Stimulated activated naive CD8-positive, alpha-beta T cell treated with anti-CD3 and anti-CD28 coated beads, Interleukin-15, amount 100 ng/mL, for 72 hours (primary cell): ENCODE data around the gene HOOK1.

ENCODE experiments used
- ATAC-seq: fragments of 150-1000 bp; cut with Tn5 transposase; 2 replicates; pipeline ENCODE4 v1.10.0; 2021; ENCODE audit warnings: mild to moderate bottlenecking, moderate library complexity
- DNase-seq, 2 donors: peaks; one replicate each; pipeline ENCODE4 v3.0.0; 2021 to 2022
- H3K27ac Mint-ChIP-seq, 2 donors: one replicate each; pipeline ENCODE4 v1.8.0; 2022; ENCODE audit warnings: mild to moderate bottlenecking in 2 of 2, mixed read lengths in 2 of 2, moderate library complexity in 2 of 2
- H3K27me3 Mint-ChIP-seq: one replicate; pipeline ENCODE4 v1.8.0; 2022; ENCODE audit warnings: mixed read lengths
- H3K4me1 Mint-ChIP-seq: one replicate; pipeline ENCODE4 v1.8.0; 2022; ENCODE audit warnings: mild to moderate bottlenecking, mixed read lengths
- H3K4me3 Mint-ChIP-seq, 2 donors: one replicate each; pipeline ENCODE4 v1.8.0; 2022; ENCODE audit warnings: mild to moderate bottlenecking in 2 of 2, mixed read lengths in 2 of 2, moderate library complexity in 1 of 2
- H3K9me3 Mint-ChIP-seq, 2 donors: one replicate each; pipeline ENCODE4 v1.8.0; 2022; ENCODE audit warnings: mixed read lengths in 2 of 2

HOOK1 gene

DNA sequence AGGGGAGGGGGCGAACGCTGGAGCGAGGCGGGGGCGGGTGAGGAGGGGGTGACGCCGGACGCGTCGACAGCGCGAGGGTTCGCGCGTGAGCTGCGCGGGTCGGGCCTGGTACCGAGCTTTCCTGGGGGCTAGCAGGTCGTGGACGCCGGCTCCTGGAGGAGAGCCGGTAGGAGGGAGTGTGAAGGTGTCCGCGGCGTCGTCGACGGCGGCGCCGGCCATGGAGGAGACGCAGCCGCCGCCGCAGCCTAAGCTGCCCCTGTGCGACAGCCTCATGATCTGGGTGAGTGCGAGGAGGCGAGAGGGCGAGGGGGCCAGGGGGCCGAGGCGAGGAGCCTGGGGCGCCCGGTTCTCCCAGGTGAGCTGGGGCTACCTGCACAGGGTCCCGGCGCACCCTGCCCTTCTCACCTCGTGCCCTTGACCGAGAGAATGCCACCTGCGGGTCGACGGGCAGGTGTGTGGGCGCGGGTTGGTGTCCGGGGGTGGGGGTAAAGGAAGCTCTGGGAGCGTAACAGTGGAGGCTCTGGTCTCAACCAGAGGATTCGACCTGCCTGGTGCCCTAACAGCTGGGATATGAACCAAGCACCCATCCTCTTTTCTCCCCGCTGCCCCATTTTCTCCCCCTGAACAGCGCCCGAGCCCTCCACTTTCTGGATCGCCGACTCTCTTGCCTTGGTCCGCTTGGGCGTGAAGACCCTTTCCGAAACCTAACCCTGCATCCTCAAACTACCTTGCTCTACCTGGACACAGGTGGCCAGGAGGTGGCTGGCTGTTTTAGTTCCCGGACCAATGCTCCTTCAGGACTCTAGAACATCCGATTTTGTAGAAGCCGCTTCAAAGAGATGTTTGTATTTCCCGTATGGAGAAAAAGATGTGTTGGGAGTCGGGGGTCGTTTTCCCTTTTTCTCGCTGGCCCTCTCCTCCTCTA, at the start of gene HOOK1:
TSS of gene HOOK1 (plus strand) at position 49 of the 925 bp plus-strand sequence. CDS start at position 218, 169 bp downstream.
- H3K27me3 Mint-ChIP-seq: peaks cover 14% of the 10 kb centered on the region
- ATAC-seq (peak; percentile 62), DNase-seq (no peak)
- no peak within 1 kb of the TSS for H3K4me3 Mint-ChIP-seq
- no peaks in the 10 kb centered on the region for H3K9me3 Mint-ChIP-seq
- peak within 1 kb of the TSS; percentile 83 to 95 for H3K27ac Mint-ChIP-seq
- H3K4me1 Mint-ChIP-seq: peaks cover 15% of the 10 kb centered on the region

- ATAC-seq (no peak), DNase-seq (no peak)
- no peak overlapping the region for H3K27ac Mint-ChIP-seq
- H3K27me3 Mint-ChIP-seq: no peaks in the 10 kb centered on the region
- peaks cover 12% of the 10 kb centered on the region for H3K4me1 Mint-ChIP-seq
- H3K9me3 Mint-ChIP-seq: no peaks in the 10 kb centered on the region
- no peak overlapping the region for H3K4me3 Mint-ChIP-seq
These were observed 49.6 kb upstream of the HOOK1 start for GRCh38 chr1:59765011-59765730.

- DNase-seq (no peak), ATAC-seq (no peak)
- H3K9me3 Mint-ChIP-seq: no peaks in the 10 kb centered on the region
- no peak overlapping the region for H3K27ac Mint-ChIP-seq
- H3K4me3 Mint-ChIP-seq: no peak overlapping the region
- no peaks in the 10 kb centered on the region for H3K27me3 Mint-ChIP-seq
- peaks cover 12% of the 10 kb centered on the region for H3K4me1 Mint-ChIP-seq
These were observed 48.4 kb upstream of the HOOK1 start for GRCh38 chr1:59766227-59766855.

DNA sequence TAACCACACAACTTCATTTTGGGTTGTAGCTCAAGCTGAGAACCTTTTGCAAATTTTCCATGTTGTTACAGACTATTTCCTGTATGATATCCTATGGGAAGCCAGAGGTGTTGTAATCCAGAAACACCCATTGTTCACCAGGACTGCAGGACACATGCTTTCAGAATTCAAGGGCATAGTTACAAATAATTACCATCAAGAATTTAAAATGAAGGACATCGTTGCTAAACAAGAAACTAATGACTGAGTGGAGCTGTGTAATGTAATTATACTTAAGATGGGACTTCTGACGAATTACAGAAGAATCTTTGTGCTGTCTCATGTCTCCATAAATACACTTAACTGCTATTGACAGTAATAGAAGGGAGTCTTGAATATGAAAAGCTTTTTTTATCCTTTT, 47.6 kb upstream of the HOOK1 start:
- Mint-ChIP-seq H3K27ac (no peak overlapping the region), H3K4me3 (no peak overlapping the region), H3K4me1 (peaks cover 12% of the 10 kb centered on the region), H3K9me3 (no peaks in the 10 kb centered on the region), H3K27me3 (no peaks in the 10 kb centered on the region)
- ATAC-seq (no peak), DNase-seq (no peak)

- no peaks in the 10 kb centered on the region for H3K9me3 Mint-ChIP-seq
These were observed 45.7 kb upstream of the HOOK1 start for GRCh38 chr1:59768792-59769735.

DNA sequence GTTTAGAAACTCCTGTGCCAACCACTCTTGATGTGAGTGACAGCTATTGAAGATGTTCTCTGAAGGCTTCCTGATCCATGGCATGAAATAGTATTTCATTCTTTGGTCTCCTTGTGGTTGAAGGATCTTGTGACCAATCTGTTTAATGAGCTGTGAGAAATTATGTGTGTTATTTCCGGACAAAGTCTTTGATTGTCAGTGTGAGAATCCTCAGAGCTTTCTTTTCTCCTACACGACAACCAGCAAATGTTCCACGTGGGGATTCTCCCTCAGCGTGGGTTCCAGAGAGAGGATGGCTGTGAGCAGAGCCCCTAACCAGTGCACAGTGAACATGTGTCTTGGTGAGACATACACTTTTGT, 45.0 kb upstream of the HOOK1 start:
- ATAC-seq: no peak
- no peak overlapping the region for H3K4me3 Mint-ChIP-seq
- no peak overlapping the region for H3K27ac Mint-ChIP-seq
- H3K27me3 Mint-ChIP-seq: no peaks in the 10 kb centered on the region
- DNase-seq: no peak
- H3K4me1 Mint-ChIP-seq: peaks cover 12% of the 10 kb centered on the region
- H3K9me3 Mint-ChIP-seq: no peaks in the 10 kb centered on the region

More at GRCh38 chr1:59768792-59769735, 45.7 kb upstream of the HOOK1 start:
- Mint-ChIP-seq H3K27me3 (no peaks in the 10 kb centered on the region), H3K4me3 (no peak overlapping the region), H3K4me1 (peaks cover 12% of the 10 kb centered on the region), H3K27ac (no peak overlapping the region)
- ATAC-seq: no peak
- no peak for DNase-seq

GRCh38 chr1:59771361-59771760, 43.4 kb upstream of the HOOK1 start:
- Mint-ChIP-seq H3K4me1 (peaks cover 12% of the 10 kb centered on the region), H3K4me3 (no peak overlapping the region), H3K27me3 (no peaks in the 10 kb centered on the region), H3K27ac (peak overlapping the region in 1 of 2 donors; percentile 1), H3K9me3 (no peaks in the 10 kb centered on the region)
- DNase-seq (no peak), ATAC-seq (no peak)

- H3K4me3 Mint-ChIP-seq: no peak overlapping the region
- no peak overlapping the region for H3K27ac Mint-ChIP-seq
- ATAC-seq (no peak), DNase-seq (no peak)
- H3K27me3 Mint-ChIP-seq: no peaks in the 10 kb centered on the region
- no peaks in the 10 kb centered on the region for H3K4me1 Mint-ChIP-seq
- no peaks in the 10 kb centered on the region for H3K9me3 Mint-ChIP-seq
These were observed 39.3 kb upstream of the HOOK1 start for GRCh38 chr1:59775480-59775879.

GRCh38 chr1:59776960-59777852, 37.5 kb upstream of the HOOK1 start:
- H3K4me1 Mint-ChIP-seq: no peaks in the 10 kb centered on the region
- no peak for ATAC-seq
- DNase-seq: no peak
- H3K27ac Mint-ChIP-seq: no peak overlapping the region
- no peaks in the 10 kb centered on the region for H3K27me3 Mint-ChIP-seq
- no peak overlapping the region for H3K4me3 Mint-ChIP-seq
- H3K9me3 Mint-ChIP-seq: no peaks in the 10 kb centered on the region

DNA sequence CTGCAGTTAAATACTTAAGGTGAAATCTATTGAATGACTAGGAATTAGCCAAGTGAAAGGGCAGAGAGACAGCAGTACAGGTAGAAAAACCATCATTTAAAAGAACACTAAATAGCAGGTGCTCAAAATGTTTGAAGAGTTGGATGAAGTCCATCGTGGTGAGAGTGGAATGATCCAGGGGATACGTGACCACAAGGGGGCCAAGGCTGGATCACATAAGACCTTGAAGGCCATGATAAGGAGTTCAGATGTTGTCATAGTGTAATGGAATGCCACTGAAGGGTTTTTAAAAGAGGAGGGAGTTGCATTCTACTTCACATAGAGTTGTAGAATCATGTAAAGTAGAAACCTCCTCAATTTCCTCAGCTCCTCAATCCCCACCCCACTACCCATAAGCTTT, 34.8 kb upstream of the HOOK1 start:
- H3K27ac Mint-ChIP-seq: no peak overlapping the region
- no peaks in the 10 kb centered on the region for H3K4me1 Mint-ChIP-seq
- H3K9me3 Mint-ChIP-seq: no peaks in the 10 kb centered on the region
- H3K4me3 Mint-ChIP-seq: no peak overlapping the region
- no peak for ATAC-seq
- no peak for DNase-seq
- no peaks in the 10 kb centered on the region for H3K27me3 Mint-ChIP-seq

DNA sequence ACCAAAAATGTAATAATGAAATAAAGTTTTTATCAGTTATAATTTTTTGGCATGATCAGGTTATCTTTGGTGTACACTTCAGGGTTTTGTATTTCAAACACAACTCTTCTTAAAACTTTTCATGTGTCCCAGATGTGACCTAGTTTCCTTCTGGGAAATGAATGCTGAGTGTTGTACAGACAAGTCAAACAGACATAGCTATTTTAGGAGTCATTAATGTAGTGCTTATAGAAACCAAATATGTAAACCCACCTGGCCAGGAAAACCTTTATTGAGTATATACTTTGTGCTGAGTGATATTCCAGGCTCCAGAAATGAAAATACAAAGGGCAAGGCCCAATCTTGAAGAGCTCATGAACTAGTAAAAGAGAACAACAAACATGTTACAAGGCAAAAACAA, 25.9 kb upstream of the HOOK1 start:
- H3K4me1 Mint-ChIP-seq: no peaks in the 10 kb centered on the region
- peaks cover 7% of the 10 kb centered on the region for H3K27me3 Mint-ChIP-seq
- no peak overlapping the region for H3K4me3 Mint-ChIP-seq
- H3K9me3 Mint-ChIP-seq: peaks cover 46 to 52% of the 10 kb centered on the region in 2 donors
- DNase-seq: no peak
- H3K27ac Mint-ChIP-seq: no peak overlapping the region
- ATAC-seq: no peak

DNA sequence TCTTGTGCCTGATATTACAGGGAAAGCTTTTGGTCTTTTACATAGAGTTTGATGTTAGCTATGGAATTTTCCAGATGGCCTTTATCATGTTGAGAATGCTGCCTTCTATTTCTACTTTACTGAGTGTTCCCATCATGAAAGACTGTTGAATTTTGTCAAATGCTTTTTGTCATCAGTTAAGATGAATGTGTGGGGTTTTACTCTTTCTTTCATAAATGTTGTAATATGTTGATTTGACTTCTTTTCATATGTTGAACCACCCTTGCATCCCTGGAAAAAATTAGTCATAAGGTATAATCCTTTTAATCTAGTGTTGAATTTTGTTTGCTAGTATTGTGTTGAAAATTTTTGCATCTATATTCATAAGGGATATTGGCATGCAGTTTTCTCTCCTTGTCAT, 16.1 kb upstream of the HOOK1 start:
- Mint-ChIP-seq H3K27me3 (peaks cover 11% of the 10 kb centered on the region), H3K27ac (no peak overlapping the region), H3K9me3 (peaks cover 2 to 12% of the 10 kb centered on the region in 2 donors), H3K4me1 (peaks cover 5% of the 10 kb centered on the region), H3K4me3 (no peak overlapping the region)
- ATAC-seq: no peak
- DNase-seq: no peak

DNA sequence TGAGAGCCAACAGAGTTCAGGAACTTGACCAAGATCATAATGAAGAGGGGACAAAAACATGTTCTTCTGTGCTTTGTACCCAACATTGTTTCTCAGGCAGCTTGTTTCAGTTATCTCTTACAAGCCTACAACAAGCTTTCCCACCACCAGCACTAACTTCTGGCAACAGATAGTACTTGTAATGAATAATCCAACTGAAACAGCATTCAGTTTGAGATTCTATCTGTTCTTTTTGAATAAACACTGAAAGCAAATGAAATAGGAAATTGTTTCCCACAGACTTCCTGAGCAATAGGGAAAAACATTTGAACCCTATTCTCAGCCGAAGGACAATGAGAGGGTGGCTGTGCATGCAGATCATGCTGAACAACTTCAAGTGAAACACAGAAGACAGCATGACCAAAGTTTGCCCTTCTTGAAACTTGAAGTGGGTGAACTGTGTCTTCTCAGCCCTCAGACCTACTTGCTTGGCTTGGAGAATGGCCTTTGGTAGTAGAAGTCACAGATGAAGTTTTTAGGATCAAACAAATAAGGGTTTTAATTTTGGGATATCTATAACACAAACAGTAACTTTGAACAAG, 11.2 kb upstream of the HOOK1 start:
- peaks cover 4% of the 10 kb centered on the region for H3K4me1 Mint-ChIP-seq
- ATAC-seq: no peak
- H3K4me3 Mint-ChIP-seq: no peak overlapping the region
- no peaks in the 10 kb centered on the region for H3K9me3 Mint-ChIP-seq
- H3K27ac Mint-ChIP-seq: no peak overlapping the region
- H3K27me3 Mint-ChIP-seq: peaks cover 4% of the 10 kb centered on the region
- DNase-seq: no peak

GRCh38 chr1:59804301-59804700, 10.4 kb upstream of the HOOK1 start:
- no peak overlapping the region for H3K27ac Mint-ChIP-seq
- no peak for DNase-seq
- H3K4me1 Mint-ChIP-seq: no peaks in the 10 kb centered on the region
- no peaks in the 10 kb centered on the region for H3K9me3 Mint-ChIP-seq
- no peak overlapping the region for H3K4me3 Mint-ChIP-seq
- peaks cover 11% of the 10 kb centered on the region for H3K27me3 Mint-ChIP-seq
- ATAC-seq: no peak
